Calu3 (cell line): ENCODE data around the gene CRYBG1. TPM values are rescaled to one million over a fixed set of nuclear protein-coding genes. Genes with fewer than 3 reads are reported as not detected.
A peak's percentile ranks its signal among the peaks of the same experiment; 100 is the strongest.
"Not testable (repeated sequence)": the region's sequence is repeated elsewhere in the genome, so short reads cannot be mapped to it uniquely, and the experiment has no call there.

ENCODE experiments used
- BruUV-seq: library from RNA; stranded (reverse); fragments of 400-500 nt; replicated peaks from 2 replicates; lab custom pipeline; 2021; lab: Mats Ljungman, UMichigan
- CTCF ChIA-PET: fragments of 300-600 bp; sonication (Branson Sonifier 250); formaldehyde crosslinking; loops from one replicate; lab custom pipeline; 2022; ENCODE audit warnings: antibody characterized with exemption; lab: Charles Lee
- DNase-seq: peaks from one replicate; pipeline ENCODE4 v3.0.0; 2022
- H3K27ac Mint-ChIP-seq: one replicate; pipeline ENCODE4 v1.8.0; 2022; ENCODE audit warnings: mixed read lengths; ENCODE audit not compliant: unreplicated experiment
- H3K27me3 Mint-ChIP-seq: one replicate; pipeline ENCODE4 v1.8.0; 2022; ENCODE audit warnings: mixed read lengths; ENCODE audit not compliant: unreplicated experiment
- H3K36me3 Mint-ChIP-seq: one replicate; pipeline ENCODE4 v1.8.0; 2022; ENCODE audit warnings: mild to moderate bottlenecking, moderate library complexity, mixed read lengths; ENCODE audit not compliant: insufficient read depth, unreplicated experiment
- H3K4me1 Mint-ChIP-seq: one replicate; pipeline ENCODE4 v1.8.0; 2022; ENCODE audit warnings: mild to moderate bottlenecking, low read depth, mixed read lengths; ENCODE audit not compliant: unreplicated experiment
- H3K4me3 Mint-ChIP-seq: one replicate; pipeline ENCODE4 v1.8.0; 2022; ENCODE audit warnings: mild to moderate bottlenecking, low read depth, moderate library complexity, mixed read lengths; ENCODE audit not compliant: unreplicated experiment
- H3K9me3 Mint-ChIP-seq: one replicate; pipeline ENCODE4 v1.8.0; 2022; ENCODE audit warnings: low read depth, mixed read lengths; ENCODE audit not compliant: unreplicated experiment
- CTCF ChIP-seq: fragments of 200-600 bp; IDR thresholded peaks from one replicate; pipeline ENCODE4 v1.8.0; 2022; ENCODE audit warnings: antibody characterized with exemption; ENCODE audit not compliant: unreplicated experiment
- intact Hi-C: fragments of 100-400 bp; cut with micrococcal nuclease; formaldehyde crosslinking; loops from one replicate; pipeline ENCODE4 v1.10.0; 2022; ENCODE audit not compliant: unreplicated experiment
- total RNA-seq: library from RNA; stranded (reverse); gene quantifications from 2 replicates; pipeline ENCODE4 v1.2.3, GENCODE V29; 2022

Gene CRYBG1
- total RNA-seq, 1 experiment from 2014 or later, result 40.7 TPM

- Mint-ChIP-seq H3K4me1 (peaks cover 39% of the 10 kb centered on the region), H3K4me3 (no peak overlapping the region), H3K27me3 (no peaks in the 10 kb centered on the region), H3K36me3 (no peaks in the 10 kb centered on the region), H3K27ac (no peak overlapping the region), H3K9me3 (peaks cover 3% of the 10 kb centered on the region)
- DNase-seq, result peak; percentile 27
- no peak for TF ChIP-seq CTCF
- CTCF ChIA-PET, result interaction anchor here (0.6 kb wide), 1 partner anchor 103 kb away, joined by 3 read pairs; no protein-coding TSS in a partner anchor
- intact Hi-C loops, result no loop called here
- BruUV-seq, result no TSS peak
These were observed 36.1 kb downstream of the CRYBG1 start for GRCh38 chr6:106396426-106397220.

GRCh38 chr6:106397431-106397830 is 36.9 kb downstream of the CRYBG1 start:
- no peak overlapping the region for H3K27ac Mint-ChIP-seq
- no peak for TF ChIP-seq CTCF
- intact Hi-C loops, result no loop called here
- CTCF ChIA-PET, result no interaction called here
- no peaks in the 10 kb centered on the region for H3K27me3 Mint-ChIP-seq
- H3K4me3 Mint-ChIP-seq, result no peak overlapping the region
- peaks cover 31% of the 10 kb centered on the region for H3K4me1 Mint-ChIP-seq
- no peaks in the 10 kb centered on the region for H3K9me3 Mint-ChIP-seq
- BruUV-seq, result no TSS peak
- DNase-seq, result no peak
- no peaks in the 10 kb centered on the region for H3K36me3 Mint-ChIP-seq

GRCh38 chr6:106398621-106399020 is 38.1 kb downstream of the CRYBG1 start:
- H3K9me3 Mint-ChIP-seq, result no peaks in the 10 kb centered on the region
- no peak overlapping the region for H3K27ac Mint-ChIP-seq
- no peak overlapping the region for H3K4me3 Mint-ChIP-seq
- TF ChIP-seq CTCF, result no peak
- no peak for DNase-seq
- peaks cover 28% of the 10 kb centered on the region for H3K4me1 Mint-ChIP-seq
- no peaks in the 10 kb centered on the region for H3K27me3 Mint-ChIP-seq
- no peaks in the 10 kb centered on the region for H3K36me3 Mint-ChIP-seq
- intact Hi-C loops, result no loop called here
- CTCF ChIA-PET, result no interaction called here
- BruUV-seq, result no TSS peak

- BruUV-seq, H3K36me3 Mint-ChIP-seq, H3K27me3 Mint-ChIP-seq, DNase-seq, H3K4me3 Mint-ChIP-seq, intact Hi-C loops, H3K27ac Mint-ChIP-seq, H3K4me1 Mint-ChIP-seq, H3K9me3 Mint-ChIP-seq: not testable (repeated sequence)
- CTCF ChIA-PET, result interaction anchor here (0.8 kb wide), 1 partner anchor 15 kb away, joined by 3 read pairs; no protein-coding TSS in a partner anchor
These were observed 44.5 kb downstream of the CRYBG1 start for GRCh38 chr6:106405044-106405443.

GRCh38 chr6:106411056-106411455 is 50.5 kb downstream of the CRYBG1 start:
- CTCF ChIA-PET, result interaction anchor here (1.0 to 1.4 kb wide), 2 partner anchors 11 to 22 kb away, joined by 3 to 4 read pairs; no protein-coding TSS in a partner anchor
- Mint-ChIP-seq H3K4me1 (peaks cover 11% of the 10 kb centered on the region), H3K36me3 (no peaks in the 10 kb centered on the region), H3K27me3 (no peaks in the 10 kb centered on the region), H3K4me3 (no peak overlapping the region), H3K27ac (no peak overlapping the region), H3K9me3 (peaks cover 7% of the 10 kb centered on the region)
- DNase-seq, result no peak
- no TSS peak for BruUV-seq
- intact Hi-C loops, result no loop called here
- no peak for TF ChIP-seq CTCF
